HEK293 (cell line): Measurements from ENCODE around the gene COL5A1.

Experiments
- CTCF ChIP-seq: fragments of 450-650 bp; formaldehyde crosslinking; IDR thresholded peaks from 2 replicates; pipeline ENCODE4 v1.5.1; 2016; ENCODE audit warnings: missing biosample characterization, missing genetic modification characterization
- SALL2 ChIP-seq: fragments of 450-650 bp; formaldehyde crosslinking; IDR thresholded peaks from 2 replicates; pipeline ENCODE4 v1.5.0; 2017; ENCODE audit warnings: missing biosample characterization, mild to moderate bottlenecking, missing genetic modification characterization, borderline replicate concordance
- SCRT1 ChIP-seq: fragments of 450-650 bp; formaldehyde crosslinking; IDR thresholded peaks from 2 replicates; pipeline ENCODE4 v1.5.1; 2016; ENCODE audit warnings: missing biosample characterization, missing genetic modification characterization, borderline replicate concordance
- ZBTB21 ChIP-seq: fragments of 450-650 bp; formaldehyde crosslinking; IDR thresholded peaks from 2 replicates; pipeline ENCODE4 v1.5.1; 2017; ENCODE audit warnings: missing biosample characterization, missing genetic modification characterization
- ZNF146 ChIP-seq: fragments of 450-650 bp; formaldehyde crosslinking; IDR thresholded peaks from 2 replicates; pipeline ENCODE4 v1.5.1; 2016; ENCODE audit warnings: missing biosample characterization, missing genetic modification characterization
- ZNF2 ChIP-seq: fragments of 450-650 bp; formaldehyde crosslinking; IDR thresholded peaks from 2 replicates; pipeline ENCODE4 v1.5.1; 2016; ENCODE audit warnings: missing biosample characterization, missing genetic modification characterization
- ZNF266 ChIP-seq: fragments of 450-650 bp; formaldehyde crosslinking; IDR thresholded peaks from 2 replicates; pipeline ENCODE4 v1.5.1; 2016; ENCODE audit warnings: missing biosample characterization, missing genetic modification characterization, low read depth
- ZNF335 ChIP-seq: fragments of 450-650 bp; formaldehyde crosslinking; conservative IDR thresholded peaks from 2 replicates; pipeline ENCODE4 v1.5.1; 2016; ENCODE audit warnings: missing biosample characterization, missing genetic modification characterization
- ZNF341 ChIP-seq: fragments of 450-650 bp; formaldehyde crosslinking; IDR thresholded peaks from 2 replicates; pipeline ENCODE4; 2016; ENCODE audit warnings: low read depth, missing biosample characterization, missing genetic modification characterization
- ZNF350 ChIP-seq: fragments of 450-650 bp; formaldehyde crosslinking; IDR thresholded peaks from 2 replicates; pipeline ENCODE4 v1.5.0; 2017; ENCODE audit warnings: missing biosample characterization, mild to moderate bottlenecking, missing genetic modification characterization
- TF ChIP-seq, protein P1 (sequence below): fragments of 450-650 bp; formaldehyde crosslinking; IDR thresholded peaks from 2 replicates; pipeline ENCODE4 v1.5.1; 2016; ENCODE audit warnings: missing biosample characterization, missing genetic modification characterization, low read depth

Gene COL5A1

DNA sequence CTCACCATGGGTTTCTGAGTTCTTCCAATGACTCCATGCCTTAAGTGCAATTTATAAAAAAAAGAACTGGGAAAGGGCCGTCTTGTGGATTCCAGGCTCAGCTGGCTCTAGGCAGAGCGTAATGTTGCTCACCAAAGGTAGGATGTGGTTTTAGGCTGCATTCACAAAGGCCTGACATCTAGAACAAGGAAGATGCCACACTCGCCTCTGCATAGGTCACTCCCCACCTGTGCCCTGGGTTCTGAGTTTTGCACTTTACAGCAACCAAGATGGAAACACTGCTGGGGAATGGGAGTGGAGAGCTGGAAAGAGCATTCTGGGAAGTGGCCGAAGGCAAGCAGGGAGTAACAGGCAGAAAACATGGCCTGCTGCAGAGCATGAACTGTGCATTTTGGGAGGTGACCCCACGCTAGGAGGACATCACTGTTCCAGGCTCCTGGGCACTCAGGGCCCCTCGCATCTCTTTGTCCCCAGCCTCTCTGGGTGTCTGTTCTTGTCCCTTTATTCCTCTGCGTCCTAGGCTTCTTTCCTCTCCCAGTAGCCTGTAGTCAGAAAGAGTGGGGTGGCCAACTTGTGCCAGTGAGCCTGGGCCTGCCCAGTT, 251.3 kb downstream of the COL5A1 start (continued):
- no peak for TF ChIP-seq SCRT1 (tag by site-specific recombination)
- TF ChIP-seq ZNF335, result no peak
- TF ChIP-seq ZNF341, result no peak
- TF ChIP-seq ZBTB21 (tag by site-specific recombination), result no peak
- TF ChIP-seq, protein P1, sequence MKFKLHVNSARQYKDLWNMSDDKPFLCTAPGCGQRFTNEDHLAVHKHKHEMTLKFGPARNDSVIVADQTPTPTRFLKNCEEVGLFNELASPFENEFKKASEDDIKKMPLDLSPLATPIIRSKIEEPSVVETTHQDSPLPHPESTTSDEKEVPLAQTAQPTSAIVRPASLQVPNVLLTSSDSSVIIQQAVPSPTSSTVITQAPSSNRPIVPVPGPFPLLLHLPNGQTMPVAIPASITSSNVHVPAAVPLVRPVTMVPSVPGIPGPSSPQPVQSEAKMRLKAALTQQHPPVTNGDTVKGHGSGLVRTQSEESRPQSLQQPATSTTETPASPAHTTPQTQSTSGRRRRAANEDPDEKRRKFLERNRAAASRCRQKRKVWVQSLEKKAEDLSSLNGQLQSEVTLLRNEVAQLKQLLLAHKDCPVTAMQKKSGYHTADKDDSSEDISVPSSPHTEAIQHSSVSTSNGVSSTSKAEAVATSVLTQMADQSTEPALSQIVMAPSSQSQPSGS (tag by site-specific recombination), result no peak
- no peak for TF ChIP-seq CTCF (tag by site-specific recombination)
- no peak for TF ChIP-seq ZNF2 (tag by site-specific recombination)
- no peak for TF ChIP-seq ZNF350
- no peak for TF ChIP-seq ZNF266
- no peak for TF ChIP-seq ZNF146
- no peak for TF ChIP-seq SALL2
